ENCODE data around the gene OBP2B. TPM values are rescaled to one million over a fixed set of nuclear protein-coding genes. Genes with fewer than 3 reads are reported as not detected.

OBP2B gene
- polyA plus RNA-seq, 4 donors, result not detected

GRCh38 chr9:133203506-133204075 lies 5.5 kb downstream of the OBP2B start:
- Histone ChIP-seq H3K4me1 (ENCODE audit: control insufficient read depth in 3 of 3, insufficient read depth in 2 of 3, low read depth in 1 of 3, low read length in 2 of 3) (no peaks in the 10 kb centered on the region), H3K4me3 (ENCODE audit: low read depth in 1 of 3, low read length in 3 of 3) (no peak overlapping the region), H3K27me3 (ENCODE audit: control insufficient read depth in 3 of 3, insufficient read depth in 3 of 3, low read length in 3 of 3) (peaks cover 0 to 4% (median 0%) of the 10 kb centered on the region in 3 donors), H3K36me3 (ENCODE audit: control insufficient read depth in 3 of 3, insufficient read depth in 2 of 3, low read depth in 1 of 3, low read length in 3 of 3) (no peaks in the 10 kb centered on the region), H3K9me3 (ENCODE audit: control insufficient read depth in 2 of 2, insufficient read depth in 1 of 2, low read depth in 1 of 2, low read length in 1 of 2) (peaks cover 0 to 4% of the 10 kb centered on the region in 2 donors), H3K27ac (ENCODE audit: low read depth in 1 of 3, low read length in 2 of 3) (no peak overlapping the region)
- FAIRE-seq (no peak), DNase-seq (no peak)
- 79 to 86% (median 80%) methylated on average over 10 of the region's 10 CpGs for WGBS, 3 donors

GRCh38 chr9:133202688-133203453 lies 6.2 kb downstream of the OBP2B start:
- H3K9me3 ChIP-seq (ENCODE audit: control insufficient read depth in 2 of 2, insufficient read depth in 1 of 2, low read depth in 1 of 2, low read length in 1 of 2), result peaks cover 0 to 4% of the 10 kb centered on the region in 2 donors
- H3K27ac ChIP-seq (ENCODE audit: low read depth in 1 of 3, low read length in 2 of 3), result no peak overlapping the region
- no peaks in the 10 kb centered on the region for H3K4me1 ChIP-seq (ENCODE audit: control insufficient read depth in 3 of 3, insufficient read depth in 2 of 3, low read depth in 1 of 3, low read length in 2 of 3)
- 88 to 90% (median 89%) methylated on average over 14 of the region's 14 CpGs for WGBS, 3 donors
- peaks cover 0 to 4% (median 0%) of the 10 kb centered on the region in 3 donors for H3K27me3 ChIP-seq (ENCODE audit: control insufficient read depth in 3 of 3, insufficient read depth in 3 of 3, low read length in 3 of 3)
- no peak overlapping the region for H3K4me3 ChIP-seq (ENCODE audit: low read depth in 1 of 3, low read length in 3 of 3)
- no peak for FAIRE-seq
- DNase-seq, result no peak
- H3K36me3 ChIP-seq (ENCODE audit: control insufficient read depth in 3 of 3, insufficient read depth in 2 of 3, low read depth in 1 of 3, low read length in 3 of 3), result no peaks in the 10 kb centered on the region

GRCh38 chr9:133202145-133202513 lies 6.9 kb downstream of the OBP2B start:
- WGBS, 3 donors, result 79 to 85% (median 82%) methylated on average over 11 of the region's 11 CpGs
- Histone ChIP-seq H3K4me1 (ENCODE audit: control insufficient read depth in 3 of 3, insufficient read depth in 2 of 3, low read depth in 1 of 3, low read length in 2 of 3) (no peaks in the 10 kb centered on the region), H3K27me3 (ENCODE audit: control insufficient read depth in 3 of 3, insufficient read depth in 3 of 3, low read length in 3 of 3) (peaks cover 0 to 4% (median 0%) of the 10 kb centered on the region in 3 donors)

DNA sequence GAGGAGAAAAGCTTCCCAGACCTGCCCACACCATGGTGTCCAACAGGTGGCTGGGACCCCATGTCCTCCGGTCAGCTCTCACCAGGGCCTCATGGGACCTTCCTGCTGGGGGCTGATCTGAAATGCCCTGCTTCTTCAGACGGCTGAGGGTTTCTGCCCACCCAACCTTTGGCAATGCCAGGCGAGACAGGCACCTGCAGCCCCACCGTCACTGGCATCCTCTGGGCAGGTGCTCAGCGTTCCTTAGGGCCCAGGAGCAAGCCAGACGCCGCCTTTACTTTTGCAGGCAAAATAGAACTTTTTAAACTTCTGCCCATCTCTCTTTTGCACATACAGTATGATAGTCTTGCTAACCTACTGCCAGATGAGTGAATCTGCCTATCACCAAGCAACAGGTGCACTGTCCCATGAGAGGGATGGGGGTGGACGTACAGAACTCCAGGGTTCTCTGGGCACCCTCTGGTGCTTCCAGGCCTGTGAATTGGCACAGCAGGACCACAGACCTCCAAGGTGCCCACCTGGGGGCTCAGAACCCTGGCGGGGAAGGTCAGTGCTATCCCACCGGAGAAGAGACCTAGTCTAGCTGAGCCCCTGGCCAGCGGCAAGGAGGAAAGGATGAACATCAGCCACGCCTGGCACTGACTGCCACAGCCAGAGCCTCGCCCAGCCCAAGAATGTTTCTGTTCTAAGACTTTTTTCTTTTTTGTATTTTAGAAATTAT lies 7.5 kb downstream of the OBP2B start:
- H3K9me3 ChIP-seq (ENCODE audit: control insufficient read depth in 2 of 2, insufficient read depth in 1 of 2, low read depth in 1 of 2, low read length in 1 of 2), result peaks cover 0 to 4% of the 10 kb centered on the region in 2 donors
- H3K27ac ChIP-seq (ENCODE audit: low read depth in 1 of 3, low read length in 2 of 3), result no peak overlapping the region
- no peaks in the 10 kb centered on the region for H3K4me1 ChIP-seq (ENCODE audit: control insufficient read depth in 3 of 3, insufficient read depth in 2 of 3, low read depth in 1 of 3, low read length in 2 of 3)
- no peaks in the 10 kb centered on the region for H3K36me3 ChIP-seq (ENCODE audit: control insufficient read depth in 3 of 3, insufficient read depth in 2 of 3, low read depth in 1 of 3, low read length in 3 of 3)
- no peak for FAIRE-seq
- peaks cover 0 to 4% (median 0%) of the 10 kb centered on the region in 3 donors for H3K27me3 ChIP-seq (ENCODE audit: control insufficient read depth in 3 of 3, insufficient read depth in 3 of 3, low read length in 3 of 3)
- WGBS, 3 donors, result 69 to 83% (median 78%) methylated on average over 13 of the region's 13 CpGs
- DNase-seq, result no peak
- H3K4me3 ChIP-seq (ENCODE audit: low read depth in 1 of 3, low read length in 3 of 3), result no peak overlapping the region

More at GRCh38 chr9:133202145-133202513, 6.9 kb downstream of the OBP2B start:
- Histone ChIP-seq H3K9me3 (ENCODE audit: control insufficient read depth in 2 of 2, insufficient read depth in 1 of 2, low read depth in 1 of 2, low read length in 1 of 2) (peaks cover 0 to 4% of the 10 kb centered on the region in 2 donors), H3K27ac (ENCODE audit: low read depth in 1 of 3, low read length in 2 of 3) (no peak overlapping the region), H3K4me3 (ENCODE audit: low read depth in 1 of 3, low read length in 3 of 3) (no peak overlapping the region), H3K36me3 (ENCODE audit: control insufficient read depth in 3 of 3, insufficient read depth in 2 of 3, low read depth in 1 of 3, low read length in 3 of 3) (no peaks in the 10 kb centered on the region)
- FAIRE-seq, result no peak
- DNase-seq, result no peak

- Histone ChIP-seq H3K27me3 (ENCODE audit: control insufficient read depth in 3 of 3, insufficient read depth in 3 of 3, low read length in 3 of 3) (peaks cover 0 to 4% (median 0%) of the 10 kb centered on the region in 3 donors), H3K4me1 (ENCODE audit: control insufficient read depth in 3 of 3, insufficient read depth in 2 of 3, low read depth in 1 of 3, low read length in 2 of 3) (no peaks in the 10 kb centered on the region), H3K4me3 (ENCODE audit: low read depth in 1 of 3, low read length in 3 of 3) (no peak overlapping the region), H3K9me3 (ENCODE audit: control insufficient read depth in 2 of 2, insufficient read depth in 1 of 2, low read depth in 1 of 2, low read length in 1 of 2) (peaks cover 0 to 4% of the 10 kb centered on the region in 2 donors), H3K27ac (ENCODE audit: low read depth in 1 of 3, low read length in 2 of 3) (no peak overlapping the region), H3K36me3 (ENCODE audit: control insufficient read depth in 3 of 3, insufficient read depth in 2 of 3, low read depth in 1 of 3, low read length in 3 of 3) (no peaks in the 10 kb centered on the region)
- no peak for FAIRE-seq
- WGBS, 3 donors, result 90 to 95% (median 92%) methylated on average over 17 of the region's 17 CpGs
- DNase-seq, result no peak
These were observed 8.4 kb downstream of the OBP2B start for GRCh38 chr9:133200631-133201030.

DNA sequence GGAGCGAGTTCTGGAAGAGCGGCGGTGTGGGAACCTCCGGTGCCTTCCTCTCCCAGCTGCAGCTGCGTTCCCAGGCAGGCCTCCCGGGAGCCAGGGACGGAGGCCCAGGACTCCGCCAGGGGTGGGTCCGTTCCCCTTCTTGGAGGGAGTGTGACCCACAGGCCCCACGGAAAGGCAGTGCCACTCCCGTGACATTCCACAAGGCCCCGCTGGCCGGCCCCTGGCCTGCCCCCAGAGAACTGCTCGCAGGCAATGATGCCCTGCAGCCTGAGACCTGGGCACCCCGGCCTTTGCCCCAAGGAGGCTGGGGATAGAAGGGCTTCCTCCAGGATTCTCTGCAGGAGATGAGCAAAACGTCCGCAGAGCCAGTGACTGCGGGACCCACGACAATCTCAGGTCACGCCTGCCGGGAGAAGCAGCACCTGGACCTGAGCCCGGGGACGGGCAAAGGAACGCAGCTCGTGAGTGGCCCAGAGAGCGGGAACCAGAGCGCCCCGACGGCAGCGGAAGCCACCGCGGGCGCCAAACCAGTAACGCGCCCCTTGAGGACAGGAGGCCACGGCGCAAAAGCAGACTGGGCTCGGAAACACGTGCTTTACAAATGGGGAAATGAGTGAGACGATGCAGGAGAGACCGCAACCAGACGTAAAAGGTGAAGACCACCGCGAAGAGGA lies 9.3 kb downstream of the OBP2B start:
- Histone ChIP-seq H3K4me3 (ENCODE audit: low read depth in 1 of 3, low read length in 3 of 3) (peak overlapping the region in 2 of 3 donors; percentile 47 to 53), H3K27ac (ENCODE audit: low read depth in 1 of 3, low read length in 2 of 3) (peak overlapping the region in 1 of 3 donors; percentile 33), H3K36me3 (ENCODE audit: control insufficient read depth in 3 of 3, insufficient read depth in 2 of 3, low read depth in 1 of 3, low read length in 3 of 3) (no peaks in the 10 kb centered on the region), H3K27me3 (ENCODE audit: control insufficient read depth in 3 of 3, insufficient read depth in 3 of 3, low read length in 3 of 3) (peaks cover 0 to 4% (median 0%) of the 10 kb centered on the region in 3 donors), H3K9me3 (ENCODE audit: control insufficient read depth in 2 of 2, insufficient read depth in 1 of 2, low read depth in 1 of 2, low read length in 1 of 2) (peaks cover 0 to 4% of the 10 kb centered on the region in 2 donors), H3K4me1 (ENCODE audit: control insufficient read depth in 3 of 3, insufficient read depth in 2 of 3, low read depth in 1 of 3, low read length in 2 of 3) (no peaks in the 10 kb centered on the region)
- WGBS, 3 donors, result 45 to 64% (median 48%) methylated on average over 44 of the region's 44 CpGs
- peak in 1 of 2 donors; percentile 43 for DNase-seq
- FAIRE-seq, result no peak

- H3K4me3 ChIP-seq (ENCODE audit: low read depth in 1 of 3, low read length in 3 of 3), result no peak overlapping the region
- H3K9me3 ChIP-seq (ENCODE audit: control insufficient read depth in 2 of 2, insufficient read depth in 1 of 2, low read depth in 1 of 2, low read length in 1 of 2), result peaks cover 0 to 8% of the 10 kb centered on the region in 2 donors
- H3K27me3 ChIP-seq (ENCODE audit: control insufficient read depth in 3 of 3, insufficient read depth in 3 of 3, low read length in 3 of 3), result peaks cover 0 to 4% (median 0%) of the 10 kb centered on the region in 3 donors
- FAIRE-seq (no peak), DNase-seq (no peak)
- H3K27ac ChIP-seq (ENCODE audit: low read depth in 1 of 3, low read length in 2 of 3), result no peak overlapping the region
- no peaks in the 10 kb centered on the region for H3K4me1 ChIP-seq (ENCODE audit: control insufficient read depth in 3 of 3, insufficient read depth in 2 of 3, low read depth in 1 of 3, low read length in 2 of 3)
- no peaks in the 10 kb centered on the region for H3K36me3 ChIP-seq (ENCODE audit: control insufficient read depth in 3 of 3, insufficient read depth in 2 of 3, low read depth in 1 of 3, low read length in 3 of 3)
These were observed 14.0 kb downstream of the OBP2B start for GRCh38 chr9:133195029-133195428.

DNA sequence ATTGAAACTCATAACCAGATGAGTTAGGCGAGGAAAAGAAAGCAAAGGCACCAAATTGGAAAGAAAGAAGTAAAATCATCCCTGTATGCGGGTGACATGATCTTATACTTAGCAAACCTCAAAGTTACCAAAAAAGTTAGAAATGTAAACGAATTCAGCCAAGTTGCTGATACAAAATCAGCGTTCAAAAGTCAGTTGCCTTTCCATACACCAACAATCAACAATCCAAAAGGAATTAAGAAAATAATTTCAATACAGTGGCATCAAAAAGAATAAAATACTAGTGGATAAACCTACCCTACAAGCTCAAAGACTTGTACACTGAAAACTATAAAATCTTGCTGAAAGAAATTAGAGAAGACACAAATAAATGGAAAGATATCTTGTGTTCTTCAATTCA lies 14.5 kb downstream of the OBP2B start:
- no peak for FAIRE-seq
- peaks cover 0 to under 1% (median 0%) of the 10 kb centered on the region in 3 donors for H3K27me3 ChIP-seq (ENCODE audit: control insufficient read depth in 3 of 3, insufficient read depth in 3 of 3, low read length in 3 of 3)
- WGBS, 3 donors, result 81 to 88% (median 82%) methylated on average over 4 of the region's 4 CpGs
- H3K4me3 ChIP-seq (ENCODE audit: low read depth in 1 of 3, low read length in 3 of 3), result no peak overlapping the region
- no peak for DNase-seq
- H3K4me1 ChIP-seq (ENCODE audit: control insufficient read depth in 3 of 3, insufficient read depth in 2 of 3, low read depth in 1 of 3, low read length in 2 of 3), result no peaks in the 10 kb centered on the region
- peaks cover 0 to 2% (median 0%) of the 10 kb centered on the region in 3 donors for H3K36me3 ChIP-seq (ENCODE audit: control insufficient read depth in 3 of 3, insufficient read depth in 2 of 3, low read depth in 1 of 3, low read length in 3 of 3)
- no peak overlapping the region for H3K27ac ChIP-seq (ENCODE audit: low read depth in 1 of 3, low read length in 2 of 3)
- peaks cover 0 to 8% of the 10 kb centered on the region in 2 donors for H3K9me3 ChIP-seq (ENCODE audit: control insufficient read depth in 2 of 2, insufficient read depth in 1 of 2, low read depth in 1 of 2, low read length in 1 of 2)

Measured in small intestine (tissue), 7 donors.